Activated CD8-positive, alpha-beta memory T cell treated with anti-CD3 and anti-CD28 coated beads for 4 hours (primary cell): ENCODE data around the gene PKD1L1.
"Not testable (repeated sequence)": the region's sequence is repeated elsewhere in the genome, so short reads cannot be mapped to it uniquely, and the experiment has no call there.

Source experiments
- DNase-seq, 2 donors: peaks; one replicate each; pipeline ENCODE4 v3.0.0-alpha.2; 2020; ENCODE audit warnings: low read depth in 2 of 2

The PKD1L1 gene

GRCh38 chr7:47938574-47939165 is 9.6 kb downstream of the PKD1L1 start:
- no peak for DNase-seq

GRCh38 chr7:47937711-47938573 is 10.3 kb downstream of the PKD1L1 start:
- DNase-seq = no peak

- DNase-seq = no peak
Observed at GRCh38 chr7:47937065-47937687, 11.1 kb downstream of the PKD1L1 start.

DNA sequence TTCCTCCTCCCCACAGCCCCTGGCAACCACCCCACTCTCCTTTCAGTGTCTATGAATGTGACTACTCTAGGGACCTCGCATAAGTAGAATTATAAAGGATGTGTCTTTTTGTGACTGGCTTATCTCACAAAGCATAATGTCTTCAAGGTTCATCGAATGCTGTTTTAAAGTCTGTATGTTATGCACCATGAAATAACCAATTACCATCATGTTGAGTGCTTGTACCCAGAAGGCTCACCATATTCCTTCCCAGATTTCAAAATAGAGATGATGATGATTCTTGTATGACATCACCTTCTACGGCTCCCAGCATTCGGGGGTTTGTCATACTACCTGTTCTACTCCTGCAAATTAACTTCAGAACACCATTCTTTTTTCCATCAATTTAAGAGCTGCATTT is 11.9 kb downstream of the PKD1L1 start:
- DNase-seq = no peak

- no peak for DNase-seq
Observed at GRCh38 chr7:47935336-47935735, 12.9 kb downstream of the PKD1L1 start.

- DNase-seq = no peak
Observed at GRCh38 chr7:47934831-47935230, 13.4 kb downstream of the PKD1L1 start.

DNA sequence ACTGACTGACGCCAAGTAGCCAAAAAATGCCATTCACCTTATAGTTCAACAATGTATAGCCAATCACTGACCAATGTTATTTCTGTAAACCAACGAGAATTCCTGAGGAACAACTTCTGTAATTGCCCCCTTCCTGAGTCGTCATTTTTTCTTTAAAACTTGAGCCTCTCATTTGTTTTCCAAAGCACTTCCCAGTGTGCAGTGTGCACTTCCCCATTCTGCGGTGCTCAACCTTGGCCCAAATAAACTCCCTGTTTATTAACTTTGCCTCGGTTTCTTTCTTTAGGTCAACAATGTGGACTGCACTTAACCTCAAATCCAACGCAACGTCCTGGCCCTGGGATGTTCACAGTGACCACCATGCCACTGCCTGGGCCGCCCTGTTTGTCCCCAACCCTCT is 15.1 kb downstream of the PKD1L1 start:
- no peak for DNase-seq

DNA sequence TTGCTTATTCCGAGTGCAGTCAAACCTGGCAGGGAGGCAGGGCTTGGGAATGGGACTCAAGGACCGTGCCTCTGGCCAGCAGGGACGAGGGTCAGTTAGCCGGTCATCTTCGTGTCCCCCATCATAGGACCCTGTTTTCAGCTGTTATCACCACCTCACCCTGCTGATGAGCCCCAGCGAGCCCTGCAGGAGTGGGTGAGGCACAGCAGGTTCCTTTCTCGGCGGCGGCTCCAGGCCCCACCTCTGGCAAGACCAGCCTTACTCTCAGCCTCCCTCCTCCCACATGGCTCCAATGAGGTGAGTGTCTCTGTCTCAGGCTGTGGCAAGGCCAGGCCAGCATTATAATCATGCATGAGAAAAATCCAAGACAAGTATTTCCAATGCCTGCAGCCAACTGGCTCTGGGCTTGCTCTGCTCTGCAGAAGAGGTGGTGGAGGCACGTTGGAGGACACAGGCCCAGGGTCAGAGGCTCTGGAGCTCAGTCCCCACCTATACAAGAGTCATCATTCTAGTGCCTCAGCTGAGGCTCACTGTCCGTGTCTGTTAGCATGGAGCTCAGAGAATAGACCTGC is 15.7 kb downstream of the PKD1L1 start:
- DNase-seq = no peak

DNA sequence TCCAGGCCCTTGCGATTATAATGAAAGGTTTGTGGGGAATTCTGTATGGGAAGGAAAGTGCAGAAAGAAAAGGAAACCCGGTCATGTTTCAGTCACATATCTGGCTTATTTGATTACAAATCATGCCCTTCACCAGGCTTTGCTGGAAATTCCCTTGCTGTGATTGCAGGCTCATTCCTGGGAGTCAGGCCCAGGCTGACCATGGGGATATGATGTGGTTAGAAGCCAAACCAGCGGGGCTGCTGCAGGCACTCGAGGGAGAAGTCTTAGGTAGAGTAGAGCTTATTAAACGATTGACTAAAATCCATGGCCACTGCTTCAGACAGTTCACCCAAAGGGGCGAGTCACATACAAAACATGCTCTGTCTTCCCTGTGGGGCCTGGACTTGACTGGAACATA is 16.2 kb downstream of the PKD1L1 start:
- no peak for DNase-seq

GRCh38 chr7:47931005-47932004 is 17.0 kb downstream of the PKD1L1 start:
- DNase-seq = no peak

DNA sequence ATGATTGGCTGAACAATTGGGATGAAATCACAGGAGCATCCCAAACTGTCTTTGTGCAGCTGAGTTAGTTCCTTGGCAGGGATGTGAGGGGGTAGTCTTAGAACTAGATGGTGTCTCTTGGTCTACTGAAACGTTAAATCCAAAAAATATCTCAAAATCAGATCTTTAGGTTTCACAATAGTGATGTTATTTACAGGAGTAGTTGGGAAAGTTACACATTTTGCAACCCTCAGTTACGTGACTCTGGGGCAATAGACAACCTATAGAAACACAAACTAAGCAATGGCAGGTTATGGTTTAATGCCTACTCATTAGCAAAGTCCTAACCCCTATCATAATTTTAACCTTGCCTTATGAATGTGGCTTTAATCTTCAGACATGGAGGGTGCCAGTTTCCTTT is 24.0 kb downstream of the PKD1L1 start:
- no peak for DNase-seq

DNA sequence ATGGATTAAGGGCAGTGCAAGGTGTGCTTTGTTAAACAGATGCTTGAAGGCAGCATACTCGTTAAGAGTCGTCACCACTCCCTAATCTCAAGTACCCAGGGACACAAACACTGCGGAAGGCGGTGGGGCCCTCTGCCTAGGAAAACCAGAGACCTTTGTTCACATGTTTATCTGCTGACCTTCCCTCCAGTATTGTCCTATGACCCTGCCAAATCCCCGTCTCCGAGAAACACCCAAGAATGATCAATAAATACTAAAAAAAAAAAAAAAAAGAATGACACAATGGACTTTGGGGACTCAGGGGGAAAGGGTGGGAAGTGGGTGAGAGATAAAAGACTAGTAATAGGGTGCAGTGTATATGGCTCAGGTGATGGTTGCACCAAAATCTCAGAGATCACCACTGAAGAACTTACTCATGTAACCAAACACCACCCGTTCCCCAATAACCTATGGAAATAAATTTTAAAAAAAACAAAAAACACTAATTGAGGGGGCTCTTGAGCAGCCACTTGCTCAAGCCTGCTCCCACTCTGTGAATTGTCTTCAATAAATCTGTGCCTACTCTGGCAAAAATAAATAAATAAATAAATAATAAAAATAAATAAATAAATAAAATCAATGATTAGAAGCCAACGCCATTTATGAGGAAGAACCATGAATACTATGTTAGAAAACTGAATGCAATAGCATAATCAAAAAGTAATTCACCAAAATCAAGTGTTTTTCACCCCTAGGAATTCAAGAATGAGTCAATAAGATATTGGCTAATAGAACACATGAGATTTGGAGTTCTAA is 25.0 kb downstream of the PKD1L1 start:
- DNase-seq = not testable (repeated sequence)

GRCh38 chr7:47916514-47916913 is 31.8 kb downstream of the PKD1L1 start:
- DNase-seq = not testable (repeated sequence)

- DNase-seq = no peak
Observed at GRCh38 chr7:47915616-47915976, 32.7 kb downstream of the PKD1L1 start.

DNA sequence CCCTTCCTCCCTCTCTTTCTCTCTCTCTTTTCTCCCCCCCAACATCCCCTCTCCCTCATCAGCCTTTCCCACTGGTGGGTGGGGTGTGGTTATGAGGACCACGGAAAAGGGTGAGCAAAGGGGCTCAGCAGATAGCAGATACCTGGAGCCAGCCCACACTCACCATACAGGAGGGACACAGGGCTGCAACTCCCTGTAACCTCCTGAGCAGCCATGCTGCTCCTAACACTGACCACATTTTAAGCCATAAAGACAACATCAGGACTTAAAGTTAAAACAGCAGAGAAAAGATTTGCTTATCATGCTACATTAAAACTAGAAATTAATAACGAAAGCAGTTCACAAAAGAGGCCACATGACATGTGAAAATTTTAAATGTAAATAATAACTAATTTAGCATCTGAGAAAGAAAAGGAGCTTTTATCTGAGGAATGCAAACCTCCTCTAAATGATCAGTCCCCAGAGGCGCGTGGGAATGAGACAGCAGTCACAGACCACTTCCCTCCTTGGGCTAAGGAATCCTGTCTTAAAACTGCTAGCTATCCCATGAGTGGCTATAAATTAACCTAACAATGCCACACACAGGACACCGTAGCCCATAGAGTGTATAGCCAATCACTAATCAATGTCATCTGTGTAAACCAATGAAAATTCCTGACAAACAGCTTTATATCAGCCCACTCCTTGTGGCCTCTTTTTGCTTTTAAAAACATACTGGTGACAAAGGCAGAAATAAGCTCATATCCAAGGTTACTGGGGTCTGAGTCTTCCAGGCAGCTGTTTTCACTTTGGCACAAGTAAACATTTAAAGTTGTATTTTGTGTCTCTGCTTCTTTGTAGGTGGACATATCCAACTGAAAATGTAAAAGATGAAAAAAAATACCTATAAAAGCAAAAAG is 33.3 kb downstream of the PKD1L1 start:
- no peak for DNase-seq

- no peak for DNase-seq
Observed at GRCh38 chr7:47912332-47912731, 35.9 kb downstream of the PKD1L1 start.

DNA sequence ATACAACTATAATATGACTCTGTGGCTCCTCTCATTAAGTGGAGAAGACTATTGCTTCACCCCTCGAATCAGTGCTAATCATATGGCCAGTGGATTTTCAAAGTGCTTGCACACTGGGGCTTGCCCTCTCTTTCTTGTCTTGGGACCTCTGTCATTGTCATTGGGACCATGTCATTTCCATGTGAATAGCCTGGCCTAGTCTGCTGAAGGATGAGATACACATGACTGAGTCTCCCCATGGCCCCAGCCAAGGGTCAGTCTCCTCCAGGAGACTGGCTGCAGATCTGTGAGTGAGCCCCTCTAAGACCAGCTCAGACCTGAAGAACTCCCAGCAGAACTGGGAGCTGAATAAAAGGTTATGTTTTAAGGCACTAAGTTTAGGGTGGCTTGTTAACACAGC is 39.5 kb downstream of the PKD1L1 start:
- DNase-seq = no peak

- no peak for DNase-seq
Observed at GRCh38 chr7:47907981-47908616, 40.2 kb downstream of the PKD1L1 start.

DNA sequence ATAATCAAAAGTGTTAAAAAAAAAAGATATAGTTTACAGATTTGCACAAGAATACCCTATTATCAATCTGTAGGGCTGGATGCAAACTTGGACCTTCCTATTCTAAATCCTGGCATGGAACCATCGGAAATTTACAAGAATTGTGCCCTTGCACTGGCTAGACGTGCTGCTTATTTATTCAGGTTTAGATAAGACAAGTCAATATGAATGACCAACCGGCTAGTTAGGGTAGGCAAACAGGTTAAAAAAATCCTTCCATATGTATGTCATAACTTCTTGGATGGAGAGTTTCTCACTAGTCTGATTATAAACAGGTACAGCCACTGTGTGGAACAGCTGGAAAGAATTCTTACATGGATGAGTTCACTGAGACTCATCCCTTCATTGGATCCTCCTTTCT is 41.4 kb downstream of the PKD1L1 start:
- no peak for DNase-seq
